ENCODE data around the gene QTRT2. TPM values are rescaled to one million over a fixed set of nuclear protein-coding genes. Genes with fewer than 3 reads are reported as not detected.

The QTRT2 gene
- total and polyA plus RNA-seq, 10 of the 15 experiments (the other 5 are each of a cell fraction or from before 2014, with no cell fraction given), result 17.8 to 42.3 (median 28.7) TPM

GRCh38 chr3:114092151-114093015 is 35.8 kb downstream of the QTRT2 start:
- peaks cover 0 to 1% of the 10 kb centered on the region in 2 experiments; a peak in 2 of 4 replicates for H3K36me3 ChIP-seq (ENCODE audit: control insufficient read depth in 2 of 2, insufficient read depth in 2 of 2, low read length in 1 of 2)
- no peak overlapping the region for H3K4me3 ChIP-seq
- ChIA-PET POLR2A (no interaction called here), CTCF (interaction anchor here (0.6 kb wide), 1 partner anchor 8 kb away, joined by 3 read pairs; no protein-coding TSS in a partner anchor), SMC1A (ENCODE audit: uncharacterized antibody, unreplicated experiment) (interaction anchor here (1.5 kb wide), 1 partner anchor 9 kb away, joined by 6 read pairs; no protein-coding TSS in a partner anchor), RAD21 (ENCODE audit: unreplicated experiment) (interaction anchor here (0.7 kb wide), 1 partner anchor 18 kb away, joined by 3 read pairs; no protein-coding TSS in a partner anchor)
- FAIRE-seq, result no peak
- BruUV-seq (replicated peaks), result no TSS peak
- H3K27ac ChIP-seq (ENCODE audit: control insufficient read depth, insufficient read depth), result no peak overlapping the region
- WGBS (ENCODE audit: insufficient coverage, insufficient replicate concordance, low lambda C conversion rate, missing lambda C conversion rate), result 50% methylated on average over 13 of the region's 13 CpGs
- no peak overlapping the region for H2AFZ ChIP-seq (ENCODE audit: control insufficient read depth, low read depth, low read length)
- no peak overlapping the region for H3K4me2 ChIP-seq (ENCODE audit: control insufficient read depth, insufficient read depth)
- no peaks in the 10 kb centered on the region for H3K27me3 ChIP-seq (replicated peaks in 1 of 2; ENCODE audit: control insufficient read depth in 2 of 2, insufficient read depth in 2 of 2, low read length in 1 of 2)
- intact Hi-C loops (cut with micrococcal nuclease; ENCODE audit: unreplicated experiment) (no loop called here), in situ Hi-C loops (cut with MboI) (no loop called here)
- no peak for ATAC-seq
- no peaks in the 10 kb centered on the region for H3K9me3 ChIP-seq (replicated peaks; ENCODE audit: control insufficient read depth, insufficient read depth, low read length)
- no peak overlapping the region for H3K9ac ChIP-seq (ENCODE audit: control insufficient read depth, insufficient read depth, low read length)
- no peaks in the 10 kb centered on the region for H4K20me1 ChIP-seq (ENCODE audit: control insufficient read depth, insufficient read depth)
- no peaks in the 10 kb centered on the region for H3K79me2 ChIP-seq (ENCODE audit: control insufficient read depth, insufficient read depth, low read length)
- DNase-seq (ENCODE audit: low read depth, low spot score), result no peak
- no peaks in the 10 kb centered on the region for H3K4me1 ChIP-seq (ENCODE audit: control insufficient read depth, insufficient read depth, low read length)
- TF ChIP-seq HSF1 (IDR thresholded peaks at IDR 0.05; ENCODE audit: low read depth, low read length) (no peak), ZZZ3 (IDR thresholded peaks at IDR 0.05; ENCODE audit: control insufficient read depth, insufficient read length, low read depth) (no peak), NBN (IDR thresholded peaks at IDR 0.05) (no peak), E2F8 (IDR thresholded peaks at IDR 0.05; ENCODE audit: low read depth, partially characterized antibody) (no peak), RCOR1 (conservative IDR thresholded peaks at IDR 0.05; ENCODE audit: low read depth, low read length) (no peak), E4F1 (IDR thresholded peaks at IDR 0.05; ENCODE audit: borderline replicate concordance, partially characterized antibody) (no peak), FOS (IDR thresholded peaks at IDR 0.05; ENCODE audit: borderline replicate concordance, extremely low read depth, insufficient read length) (no peak), ATF2 (IDR thresholded peaks at IDR 0.05; ENCODE audit: low read length) (no peak), CREB1 (IDR thresholded peaks at IDR 0.05; ENCODE audit: low read depth) (no peak), IRF4 (IDR thresholded peaks at IDR 0.05; ENCODE audit: low read depth, low read length) (no peak), MEF2B (IDR thresholded peaks at IDR 0.05; ENCODE audit: partially characterized antibody, poor library complexity, severe bottlenecking) (no peak), HDAC6 (IDR thresholded peaks at IDR 0.05; ENCODE audit: unreplicated experiment) (no peak)

Measured in GM12878 (cell line).